Uterus (tissue), 4 donors: ENCODE measurements around the gene ARHGAP44. TPM values are rescaled to one million over a fixed set of nuclear protein-coding genes. Genes with fewer than 3 reads are reported as not detected.
A peak's percentile ranks its signal among the peaks of the same experiment; 100 is the strongest.

Experiments
- DNase-seq, 2 donors: peaks; one replicate each; pipeline ENCODE4 v3.0.0-alpha.2; 2019 to 2020
- H3K27ac ChIP-seq, 2 donors: fragments of 200-600 bp; sonication (generic); 1 replicate in 1 of 2; 2 replicates in 1 of 2; pipeline ENCODE4 v1.5.1; 2016 to 2018
- H3K27me3 ChIP-seq, 2 donors: fragments of 200-600 bp; sonication (generic); one replicate each; pipeline ENCODE4 v1.5.1; 2018 to 2019; ENCODE audit warnings: control low read depth in 1 of 2
- H3K36me3 ChIP-seq, 2 donors: fragments of 200-600 bp; sonication (generic); one replicate each; pipeline ENCODE4 v1.5.1; 2019; ENCODE audit warnings: control low read depth in 1 of 2
- H3K4me1 ChIP-seq, 2 donors: fragments of 200-600 bp; sonication (generic); one replicate each; pipeline ENCODE4 v1.5.1; 2018 to 2019; ENCODE audit warnings: control low read depth in 1 of 2
- H3K4me3 ChIP-seq, 2 donors: fragments of 200-600 bp; sonication (generic); 1 replicate in 1 of 2; 2 replicates in 1 of 2; pipeline ENCODE4 v1.5.1; 2018 to 2019; ENCODE audit warnings: mild to moderate bottlenecking in 1 of 2
- H3K9me3 ChIP-seq, 2 donors: fragments of 200-600 bp; sonication (generic); one replicate each; pipeline ENCODE4 v1.5.1; 2019; ENCODE audit warnings: control low read depth in 1 of 2
- POLR2A ChIP-seq, 2 donors: fragments of 450-650 bp; IDR thresholded peaks; one replicate each; pipeline ENCODE4 v1.6.1; 2016; ENCODE audit warnings: antibody characterized with exemption in 2 of 2, mild to moderate bottlenecking in 1 of 2, moderate library complexity in 1 of 2
- intact Hi-C: fragments of 100-400 bp; cut with DNase I; formaldehyde crosslinking; loops from one replicate; pipeline ENCODE4 v1.15.1; 2023; ENCODE audit warnings: low total_unique reads
- total RNA-seq, 4 donors: library from RNA; depleted of rRNA in 3 of 4; stranded (reverse); fragments of >200 nt in 3 of 4; gene quantifications; one replicate each; pipeline versions ENCODE4 v1.1.0 to v1.2.4, GENCODE V29; 2014 to 2023
- TF ChIP-seq, protein P1 (sequence below), 4 experiments: fragments of 200-600 bp in 2 of 4; fragments of 450-650 bp in 2 of 4; sonication (generic) in 2 of 4; IDR thresholded peaks; one replicate each; pipeline ENCODE4 v1.5.1; 2016 to 2019; ENCODE audit warnings: antibody characterized with exemption in 4 of 4, mild to moderate bottlenecking in 2 of 4, moderate library complexity in 1 of 4
- donor health status: DM: yes; HTN: yes; CAD: no.

Gene ARHGAP44, protein sequence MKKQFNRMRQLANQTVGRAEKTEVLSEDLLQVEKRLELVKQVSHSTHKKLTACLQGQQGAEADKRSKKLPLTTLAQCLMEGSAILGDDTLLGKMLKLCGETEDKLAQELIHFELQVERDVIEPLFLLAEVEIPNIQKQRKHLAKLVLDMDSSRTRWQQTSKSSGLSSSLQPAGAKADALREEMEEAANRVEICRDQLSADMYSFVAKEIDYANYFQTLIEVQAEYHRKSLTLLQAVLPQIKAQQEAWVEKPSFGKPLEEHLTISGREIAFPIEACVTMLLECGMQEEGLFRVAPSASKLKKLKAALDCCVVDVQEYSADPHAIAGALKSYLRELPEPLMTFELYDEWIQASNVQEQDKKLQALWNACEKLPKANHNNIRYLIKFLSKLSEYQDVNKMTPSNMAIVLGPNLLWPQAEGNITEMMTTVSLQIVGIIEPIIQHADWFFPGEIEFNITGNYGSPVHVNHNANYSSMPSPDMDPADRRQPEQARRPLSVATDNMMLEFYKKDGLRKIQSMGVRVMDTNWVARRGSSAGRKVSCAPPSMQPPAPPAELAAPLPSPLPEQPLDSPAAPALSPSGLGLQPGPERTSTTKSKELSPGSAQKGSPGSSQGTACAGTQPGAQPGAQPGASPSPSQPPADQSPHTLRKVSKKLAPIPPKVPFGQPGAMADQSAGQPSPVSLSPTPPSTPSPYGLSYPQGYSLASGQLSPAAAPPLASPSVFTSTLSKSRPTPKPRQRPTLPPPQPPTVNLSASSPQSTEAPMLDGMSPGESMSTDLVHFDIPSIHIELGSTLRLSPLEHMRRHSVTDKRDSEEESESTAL
- 10 to 100 TPM in 2 of 4 donors, 1 to 10 TPM in 2; 2.6 to 19.1 (median 13.2) TPM for total RNA-seq

DNA sequence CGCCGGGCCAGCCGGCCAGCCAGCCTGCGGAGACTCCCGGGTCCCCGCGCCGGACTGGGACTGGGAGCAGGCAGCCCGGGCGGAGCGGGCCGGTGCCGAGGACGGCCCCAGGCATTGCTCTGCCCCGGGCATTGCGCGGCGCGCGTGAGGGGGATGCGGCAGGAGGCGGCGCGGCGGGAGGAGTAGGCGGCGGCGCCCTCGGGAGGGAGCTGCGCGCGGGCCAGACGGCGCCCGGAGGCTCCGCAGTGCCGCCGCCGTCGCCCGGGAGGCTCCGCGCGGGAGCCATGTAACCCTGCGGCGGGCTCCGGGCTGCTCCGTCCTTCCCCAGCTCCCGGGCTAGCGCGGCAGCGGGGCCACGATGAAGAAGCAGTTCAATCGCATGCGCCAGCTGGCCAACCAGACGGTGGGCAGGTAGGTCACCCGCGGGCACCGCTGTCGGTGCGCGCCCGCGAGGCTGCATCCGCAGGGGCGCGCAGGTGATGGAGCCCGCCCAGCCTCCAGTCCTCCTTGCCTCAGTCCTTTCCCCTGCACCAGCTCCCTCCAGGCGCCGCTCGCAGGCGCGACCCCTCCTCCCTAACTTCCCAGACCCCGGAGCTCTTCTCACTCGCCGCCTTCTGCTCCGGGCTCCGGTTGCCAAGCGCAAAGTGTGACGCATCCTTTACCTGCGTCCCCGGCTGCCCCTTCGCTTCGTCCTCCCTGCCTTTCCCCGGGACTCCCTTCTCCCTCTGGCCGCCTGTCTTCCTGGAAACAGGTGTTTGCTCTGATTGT, at the start of gene ARHGAP44:
Gene ARHGAP44 (plus strand): TSS at position 18 of the 768 bp plus-strand sequence. CDS start 341 bp downstream, at position 359.
- intact Hi-C loops, result no loop called here
- no peaks in the 10 kb centered on the region for H3K9me3 ChIP-seq
- H3K4me1 ChIP-seq, result no peaks in the 10 kb centered on the region
- peak within 1 kb of the TSS; percentile 55 to 67 for H3K27ac ChIP-seq
- no peaks in the 10 kb centered on the region for H3K36me3 ChIP-seq
- H3K27me3 ChIP-seq, result peaks cover 0 to 5% of the 10 kb centered on the region in 2 donors
- TF ChIP-seq, protein P1, sequence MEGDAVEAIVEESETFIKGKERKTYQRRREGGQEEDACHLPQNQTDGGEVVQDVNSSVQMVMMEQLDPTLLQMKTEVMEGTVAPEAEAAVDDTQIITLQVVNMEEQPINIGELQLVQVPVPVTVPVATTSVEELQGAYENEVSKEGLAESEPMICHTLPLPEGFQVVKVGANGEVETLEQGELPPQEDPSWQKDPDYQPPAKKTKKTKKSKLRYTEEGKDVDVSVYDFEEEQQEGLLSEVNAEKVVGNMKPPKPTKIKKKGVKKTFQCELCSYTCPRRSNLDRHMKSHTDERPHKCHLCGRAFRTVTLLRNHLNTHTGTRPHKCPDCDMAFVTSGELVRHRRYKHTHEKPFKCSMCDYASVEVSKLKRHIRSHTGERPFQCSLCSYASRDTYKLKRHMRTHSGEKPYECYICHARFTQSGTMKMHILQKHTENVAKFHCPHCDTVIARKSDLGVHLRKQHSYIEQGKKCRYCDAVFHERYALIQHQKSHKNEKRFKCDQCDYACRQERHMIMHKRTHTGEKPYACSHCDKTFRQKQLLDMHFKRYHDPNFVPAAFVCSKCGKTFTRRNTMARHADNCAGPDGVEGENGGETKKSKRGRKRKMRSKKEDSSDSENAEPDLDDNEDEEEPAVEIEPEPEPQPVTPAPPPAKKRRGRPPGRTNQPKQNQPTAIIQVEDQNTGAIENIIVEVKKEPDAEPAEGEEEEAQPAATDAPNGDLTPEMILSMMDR (IDR thresholded peaks at IDR 0.05), result peak in 1 of 4 experiments; percentile 14
- TF ChIP-seq POLR2A (IDR thresholded peaks at IDR 0.05), result peak in 1 of 2 donors; percentile 63
- peak; percentile 54 to 75 for DNase-seq
- peak within 1 kb of the TSS; percentile 52 to 59 for H3K4me3 ChIP-seq

DNA sequence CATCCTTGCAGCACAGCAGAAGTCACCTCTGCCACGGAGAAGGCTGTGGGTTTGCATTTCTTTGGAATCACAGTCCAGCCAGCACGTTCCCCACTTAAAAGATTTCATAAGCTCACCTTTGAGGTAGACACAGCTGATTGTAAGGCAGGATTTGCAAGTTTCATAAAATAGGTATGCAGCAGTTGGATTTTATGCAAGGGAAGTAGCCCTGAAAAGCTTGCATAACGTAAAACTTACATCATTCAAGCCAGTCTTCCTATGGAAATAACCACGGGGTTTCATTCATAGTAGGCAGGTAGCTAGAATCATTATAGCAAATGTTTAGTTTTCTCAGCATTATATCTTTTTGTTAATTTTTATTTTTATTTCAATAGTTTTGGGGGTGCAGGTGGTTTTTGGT, 49.8 kb upstream of the ARHGAP44 start:
- H3K9me3 ChIP-seq, result no peaks in the 10 kb centered on the region
- H3K36me3 ChIP-seq, result no peaks in the 10 kb centered on the region
- no peak overlapping the region for H3K27ac ChIP-seq
- DNase-seq, result no peak
- H3K4me1 ChIP-seq, result no peaks in the 10 kb centered on the region
- H3K27me3 ChIP-seq, result no peaks in the 10 kb centered on the region
- no peak for TF ChIP-seq POLR2A (IDR thresholded peaks at IDR 0.05)
- TF ChIP-seq, protein P1 (IDR thresholded peaks at IDR 0.05), result no peak
- H3K4me3 ChIP-seq, result no peak overlapping the region
- intact Hi-C loops, result no loop called here

DNA sequence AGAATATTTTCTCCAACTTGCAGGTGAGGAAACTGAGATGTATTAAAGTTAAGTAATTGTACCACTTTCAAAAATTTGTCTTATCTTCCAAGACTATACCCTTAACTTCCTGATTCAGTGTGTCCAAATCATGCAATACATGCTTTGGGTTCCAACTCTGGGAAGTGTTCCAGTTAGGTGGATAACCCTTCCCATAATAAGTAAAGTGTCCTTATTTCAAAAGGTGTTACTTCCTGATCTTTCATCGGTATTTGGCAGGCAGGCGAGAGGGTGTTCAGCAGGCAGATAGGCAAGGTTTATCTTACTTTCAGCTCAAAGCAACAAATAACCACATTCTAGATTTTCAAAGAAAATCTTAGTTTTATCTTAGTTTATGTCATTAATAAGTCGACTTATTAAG, 46.3 kb upstream of the ARHGAP44 start:
- Histone ChIP-seq H3K27ac (no peak overlapping the region), H3K36me3 (no peaks in the 10 kb centered on the region), H3K9me3 (no peaks in the 10 kb centered on the region), H3K27me3 (no peaks in the 10 kb centered on the region), H3K4me1 (no peaks in the 10 kb centered on the region), H3K4me3 (no peak overlapping the region)
- intact Hi-C loops, result no loop called here
- DNase-seq, result no peak
- TF ChIP-seq, protein P1 (IDR thresholded peaks at IDR 0.05), result no peak
- TF ChIP-seq POLR2A (IDR thresholded peaks at IDR 0.05), result no peak

DNA sequence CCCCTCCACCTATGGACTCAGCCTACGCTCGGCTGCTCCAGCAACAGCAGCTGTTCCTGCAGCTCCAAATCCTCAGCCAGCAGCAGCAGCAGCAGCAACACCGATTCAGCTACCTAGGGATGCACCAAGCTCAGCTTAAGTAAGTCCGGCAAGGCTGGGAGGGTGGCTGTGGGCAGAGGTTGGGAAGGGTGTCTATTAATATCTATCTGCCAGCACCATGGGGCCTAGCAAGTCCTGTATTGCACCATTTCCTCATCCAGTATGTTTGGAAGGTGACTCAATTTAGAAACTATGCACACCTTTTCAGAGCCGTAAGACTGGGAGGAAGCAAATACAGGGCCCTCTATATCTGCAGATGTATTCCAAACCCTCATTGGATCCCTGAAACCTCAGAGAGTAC, 45.0 kb upstream of the ARHGAP44 start:
- H3K4me1 ChIP-seq, result no peaks in the 10 kb centered on the region
- no peak overlapping the region for H3K27ac ChIP-seq
- no peaks in the 10 kb centered on the region for H3K36me3 ChIP-seq
- intact Hi-C loops, result no loop called here
- TF ChIP-seq, protein P1 (IDR thresholded peaks at IDR 0.05), result no peak
- TF ChIP-seq POLR2A (IDR thresholded peaks at IDR 0.05), result no peak
- no peaks in the 10 kb centered on the region for H3K27me3 ChIP-seq
- H3K4me3 ChIP-seq, result no peak overlapping the region
- no peak for DNase-seq
- no peaks in the 10 kb centered on the region for H3K9me3 ChIP-seq
